HG02973 (cell line): ENCODE data around the gene PLXNB2.

Experiments used
- ATAC-seq: cut with Tn5 transposase; IDR thresholded peaks from one replicate; pipeline ENCODE4 v1.9.1; 2021; ENCODE audit warnings: moderate library complexity; ENCODE audit not compliant: unreplicated experiment

The PLXNB2 gene

GRCh38 chr22:50267591-50268390 is 39.7 kb downstream of the PLXNB2 start:
- ATAC-seq: no peak

GRCh38 chr22:50266994-50267393 is 40.5 kb downstream of the PLXNB2 start:
- no peak for ATAC-seq

DNA sequence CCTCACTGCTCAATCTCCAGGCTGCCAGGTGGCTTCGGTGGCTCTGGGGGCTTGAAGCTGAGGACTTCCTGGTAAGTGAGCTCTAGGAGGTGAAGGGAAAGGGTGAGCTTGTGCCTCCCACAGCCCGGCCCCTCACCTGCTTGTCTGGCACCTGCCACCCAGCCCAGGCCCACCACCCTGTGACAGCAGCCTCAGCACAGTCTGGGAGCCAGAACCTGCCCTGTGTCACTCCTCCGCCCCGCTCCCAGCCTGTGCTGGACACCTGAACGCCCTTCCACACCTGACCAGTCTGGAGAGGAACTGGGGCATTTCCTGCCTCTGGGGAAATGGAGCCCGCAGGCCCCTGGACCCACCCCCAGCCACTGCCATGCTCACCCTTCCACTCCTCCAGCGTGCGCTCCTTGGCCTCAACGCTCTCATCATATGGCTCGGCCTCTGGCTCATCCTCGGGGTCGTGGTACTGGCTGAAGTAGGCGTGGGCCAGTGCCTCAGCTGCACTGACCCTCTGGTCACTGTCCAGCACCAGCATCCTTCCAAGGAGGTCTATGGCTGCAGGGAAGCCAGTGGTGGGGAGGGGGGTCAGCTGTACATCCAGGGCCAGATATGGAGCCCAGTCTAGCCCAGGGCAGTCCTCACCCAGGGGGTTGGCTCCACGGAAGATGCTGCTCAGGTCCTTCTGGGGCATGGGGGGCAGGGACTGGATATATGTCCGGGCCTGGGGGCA is 42.3 kb downstream of the PLXNB2 start:
- ATAC-seq: no peak

DNA sequence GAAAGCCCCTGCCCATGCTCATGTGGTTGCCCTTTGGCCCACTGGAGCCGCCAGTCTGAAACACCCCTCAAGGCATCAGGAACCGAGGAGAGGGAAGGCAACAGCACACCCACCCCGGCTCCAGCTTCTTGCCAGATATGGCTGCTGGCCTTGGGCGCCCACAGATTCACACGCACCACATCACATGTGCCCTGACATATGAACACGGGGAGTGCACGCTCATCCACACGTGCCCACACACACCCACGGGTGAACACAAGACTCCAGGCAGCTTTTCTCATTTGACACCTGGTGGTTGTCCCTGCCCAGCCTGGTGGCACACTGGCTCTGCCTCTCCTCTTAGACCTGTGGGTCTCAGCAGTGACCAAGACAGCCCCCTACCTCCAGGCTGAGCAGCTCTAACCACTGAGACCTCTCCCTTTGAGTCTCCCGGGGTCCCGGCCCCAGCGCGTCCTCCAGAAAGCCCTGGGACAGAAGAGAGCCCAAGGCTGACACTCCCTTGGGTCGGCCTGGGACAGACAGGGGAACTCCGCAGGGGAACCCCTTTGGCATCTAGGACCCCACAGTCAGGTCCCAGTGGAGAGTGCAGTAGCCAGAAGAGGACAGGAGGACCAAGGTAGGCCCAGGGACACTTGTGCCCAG is 43.2 kb downstream of the PLXNB2 start:
- ATAC-seq: no peak

- ATAC-seq: no peak
These were observed 44.4 kb downstream of the PLXNB2 start for GRCh38 chr22:50262973-50263617.

DNA sequence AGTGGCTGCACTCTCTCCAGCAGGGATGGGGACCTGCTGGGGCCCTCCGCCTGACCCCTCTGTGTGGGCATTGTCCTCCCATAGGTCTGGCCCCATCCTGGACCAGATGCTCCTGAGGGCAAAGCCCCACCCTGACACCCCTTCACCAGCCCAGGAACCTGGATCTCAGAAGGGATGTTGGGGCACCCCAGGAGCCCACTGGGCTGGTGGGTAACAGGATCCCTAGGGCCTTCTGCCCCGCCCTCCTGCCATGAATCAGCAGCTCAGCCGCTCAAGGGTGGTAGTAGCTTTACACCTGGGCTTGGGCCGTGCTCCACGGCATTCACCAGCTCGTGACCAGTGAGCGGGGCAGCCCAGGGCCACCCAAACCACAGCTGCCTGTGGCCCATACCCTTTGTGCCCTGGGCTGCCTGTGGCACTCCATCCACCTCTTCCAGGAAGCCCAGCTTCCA is 45.0 kb downstream of the PLXNB2 start:
- ATAC-seq: no peak

GRCh38 chr22:50261615-50262459 is 45.6 kb downstream of the PLXNB2 start, which contains the start of gene MAPK12:
MAPK12 (minus strand) TSS chr22:50261683; CDS start chr22:50261509, 174 bp downstream.
- ATAC-seq: no peak

- ATAC-seq: no peak
These were observed 46.4 kb downstream of the PLXNB2 start for GRCh38 chr22:50260801-50261614.

DNA sequence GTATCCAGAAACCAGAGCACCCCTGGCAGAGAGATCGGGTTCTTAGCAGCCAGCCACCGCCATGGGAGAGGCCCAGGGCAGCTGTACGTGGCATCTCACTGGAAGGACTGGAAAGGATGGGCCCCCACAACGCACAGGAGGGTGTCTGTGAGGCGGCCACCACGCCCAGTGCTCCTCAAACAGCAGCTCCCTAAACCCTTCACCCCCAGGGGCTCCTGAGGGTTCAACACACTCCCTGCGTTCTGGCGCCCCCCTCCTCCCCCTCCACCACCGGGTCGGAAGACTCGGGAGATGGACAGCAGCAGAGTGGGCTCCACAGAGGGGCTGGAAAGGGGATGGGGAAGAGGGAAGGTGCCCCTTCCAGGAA is 47.0 kb downstream of the PLXNB2 start:
- ATAC-seq: no peak

DNA sequence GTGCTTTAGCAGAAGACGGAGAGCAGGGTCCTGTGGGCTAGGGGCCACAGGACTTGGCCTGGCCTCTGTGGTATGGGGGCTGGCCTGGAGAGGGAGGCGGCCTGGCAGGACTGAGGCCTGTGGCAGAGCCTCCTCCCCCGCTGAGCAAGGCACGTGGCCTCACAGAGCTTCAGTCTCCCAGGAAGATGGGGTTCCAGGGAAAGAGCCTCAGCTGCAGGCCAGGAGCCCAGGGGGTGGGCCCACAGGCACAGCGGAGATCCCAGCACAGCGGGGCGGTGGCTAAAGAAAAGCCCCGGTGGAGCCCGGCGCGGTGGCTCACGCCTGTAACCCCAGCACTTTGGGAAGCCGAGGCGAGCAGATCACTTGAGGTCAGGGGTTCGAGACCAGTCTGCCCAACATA is 48.1 kb downstream of the PLXNB2 start:
- no peak for ATAC-seq

GRCh38 chr22:50258361-50259292 is 48.8 kb downstream of the PLXNB2 start:
- no peak for ATAC-seq

DNA sequence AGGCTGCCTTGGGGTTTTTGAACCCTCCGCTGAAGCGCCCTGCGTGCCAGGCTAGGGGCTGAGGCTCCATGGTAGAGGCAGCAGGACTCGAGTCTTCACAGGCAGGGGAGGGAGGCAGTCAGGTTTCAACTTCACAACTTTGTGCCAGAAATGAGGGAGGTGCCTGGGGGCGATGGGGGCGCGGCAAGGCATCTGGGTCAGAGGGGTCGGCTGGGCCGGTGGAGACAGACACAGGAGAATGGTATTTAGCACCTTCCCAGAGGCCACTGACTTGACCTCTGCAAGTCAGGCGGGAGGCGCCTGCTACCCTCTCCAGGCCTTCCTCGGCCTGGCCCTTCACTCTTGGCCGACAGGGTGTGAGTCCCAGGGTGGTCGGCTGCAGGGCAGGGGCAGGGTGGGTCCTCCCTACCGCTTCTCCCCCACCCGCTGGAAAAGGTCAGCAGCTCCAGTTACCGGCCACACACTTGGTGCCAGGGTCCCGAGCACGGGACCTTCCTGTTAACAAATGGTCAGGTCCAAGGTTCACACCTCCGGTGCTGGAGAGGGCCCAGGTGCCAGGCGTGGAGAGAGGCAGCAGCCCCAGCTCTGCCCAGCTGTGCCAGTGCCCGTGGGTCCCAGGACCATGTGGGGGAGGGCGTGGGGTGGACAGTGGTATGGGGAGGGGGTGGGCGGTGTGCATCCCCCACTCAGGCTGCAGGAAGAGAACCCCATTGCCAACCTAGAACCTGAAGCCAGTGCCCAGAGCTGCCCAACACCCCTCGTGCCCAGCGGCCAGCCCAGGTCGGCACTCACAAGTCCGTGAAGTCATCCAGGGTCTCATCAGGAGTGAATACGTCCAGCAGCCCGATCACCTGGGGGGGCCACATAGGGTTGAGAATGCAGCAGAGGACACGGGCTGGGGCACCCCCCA is 49.7 kb downstream of the PLXNB2 start:
- no peak for ATAC-seq

DNA sequence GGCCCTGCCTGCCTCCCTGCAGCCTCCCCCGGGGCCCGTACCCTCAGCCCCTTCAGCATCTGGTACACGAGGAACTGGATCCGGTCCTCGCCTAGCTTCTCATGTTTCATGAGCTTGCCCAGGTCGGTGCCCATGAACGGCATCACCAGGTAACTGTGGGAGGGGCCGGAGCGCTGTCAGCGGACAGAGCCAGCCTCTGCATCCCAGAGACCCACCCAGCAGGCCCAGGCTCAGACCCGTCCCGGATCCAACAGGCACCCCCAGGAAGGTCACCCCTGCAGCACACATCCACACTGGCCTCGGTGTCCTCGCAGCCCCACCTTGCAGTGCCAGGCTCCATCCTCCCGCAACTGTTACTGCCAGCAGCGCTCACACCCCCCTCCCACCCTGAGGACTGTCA is 50.4 kb downstream of the PLXNB2 start:
- ATAC-seq: no peak

GRCh38 chr22:50256258-50256862 is 51.1 kb downstream of the PLXNB2 start:
- ATAC-seq: no peak

DNA sequence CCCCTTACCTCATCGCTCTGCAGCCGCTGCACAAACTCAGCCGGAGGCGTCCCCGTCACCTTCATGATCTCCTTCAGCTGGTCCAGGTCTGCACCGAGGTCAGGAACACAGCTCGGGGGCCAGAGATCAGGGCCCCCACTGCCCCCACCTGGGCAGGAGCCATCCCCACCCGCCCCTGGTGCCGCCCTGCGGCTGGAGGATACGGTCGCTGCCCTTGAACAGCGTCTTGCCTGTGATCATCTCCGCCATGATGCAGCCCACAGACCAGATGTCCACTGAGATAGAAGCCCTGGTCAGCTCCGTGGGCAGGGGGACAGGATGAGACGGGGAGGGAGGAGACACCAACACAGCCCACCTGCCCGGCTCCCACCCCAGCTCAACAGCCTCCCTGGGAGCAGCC is 51.8 kb downstream of the PLXNB2 start:
- ATAC-seq: no peak

DNA sequence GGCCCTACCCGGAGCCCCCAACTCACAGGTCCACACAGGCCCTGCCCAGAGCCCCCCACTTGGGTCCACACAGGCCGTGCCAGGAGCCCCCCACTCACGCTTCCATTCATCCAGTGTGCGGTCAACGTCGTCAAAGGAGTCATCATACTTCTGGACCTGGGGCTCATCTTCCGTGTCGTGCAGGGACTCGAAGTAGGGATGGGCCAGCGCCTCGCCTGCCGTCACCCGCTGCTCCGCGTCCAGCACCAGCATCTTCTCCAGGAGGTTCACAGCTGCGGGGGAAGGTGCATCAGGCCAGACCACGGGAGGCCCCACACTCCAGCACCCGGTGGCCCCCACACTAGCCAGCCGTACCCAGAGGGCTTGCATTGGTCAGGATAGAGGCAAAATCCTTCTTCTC is 52.3 kb downstream of the PLXNB2 start:
- ATAC-seq: no peak

- no peak for ATAC-seq
These were observed 53.5 kb downstream of the PLXNB2 start for GRCh38 chr22:50253941-50254340.
